A172 (cell line): ENCODE results near the gene MEIS1. TPM values are rescaled to one million over a fixed set of nuclear protein-coding genes. Genes with fewer than 3 reads are reported as not detected.

Experiments used
- DNase-seq: peaks from one replicate; pipeline ENCODE4 v3.0.0-alpha.2; 2015; ENCODE audit warnings: low spot score
- total RNA-seq: library from RNA; depleted of rRNA; stranded (reverse); fragments of >200 nt; shearing (Covaris generic); gene quantifications from 2 replicates; pipeline ENCODE4 v1.2.3, GENCODE V29; 2014

MEIS1 gene
- total RNA-seq, 1 experiment from 2014 or later = 30.1 TPM

DNA sequence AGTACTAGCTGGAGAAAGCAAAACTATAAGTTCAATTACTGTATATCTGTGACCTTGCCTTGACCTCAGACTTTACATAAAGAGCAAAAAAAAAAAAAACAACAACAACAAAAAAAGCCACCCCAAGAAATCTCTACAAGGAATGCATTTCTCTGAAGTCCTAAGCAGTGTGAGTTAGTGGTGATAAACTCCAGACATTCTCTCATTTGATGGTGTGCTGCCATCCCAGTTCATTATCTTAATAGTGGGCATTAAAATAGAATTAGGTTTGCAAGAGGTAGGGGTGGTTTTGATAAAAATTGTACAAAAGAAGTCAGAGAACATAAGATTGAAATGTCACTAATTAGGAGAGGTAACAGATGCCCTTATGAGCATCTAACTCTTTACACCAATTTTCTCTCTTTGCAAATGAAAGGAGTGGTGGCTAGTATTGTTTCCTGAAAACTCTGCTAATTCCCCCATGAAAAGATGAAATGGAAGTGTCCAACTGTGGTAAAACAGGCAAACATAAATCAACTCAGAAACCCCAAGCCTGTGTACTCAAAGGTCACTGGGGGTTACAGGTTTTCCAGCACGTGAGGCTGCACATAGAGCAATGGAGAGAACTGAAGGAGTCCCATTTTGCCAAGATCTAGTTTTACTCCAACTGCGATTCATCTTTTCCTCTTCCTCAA is 131.9 kb downstream of the MEIS1 start:
- no peak for DNase-seq

DNA sequence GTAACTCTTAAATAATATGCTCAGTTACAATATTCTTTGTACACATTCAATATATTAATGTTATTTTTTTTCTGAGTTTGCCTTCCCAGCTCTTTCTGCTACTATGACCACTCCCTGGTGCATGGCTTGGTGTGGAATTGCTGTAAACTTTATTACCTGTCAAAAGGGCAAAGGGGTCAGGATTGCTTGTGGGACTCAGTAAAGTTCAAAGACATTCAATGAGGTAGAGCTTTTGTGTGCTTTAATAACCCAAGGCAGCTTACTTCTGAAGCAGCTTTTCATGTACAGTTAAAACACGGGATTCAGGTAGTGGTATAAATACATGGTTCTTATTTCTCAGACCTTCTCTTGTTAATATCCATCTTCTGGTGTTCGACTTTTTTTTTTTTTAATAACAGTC is 132.8 kb downstream of the MEIS1 start:
- no peak for DNase-seq

GRCh38 chr2:66568650-66569300 is 133.8 kb downstream of the MEIS1 start:
- DNase-seq = no peak

- DNase-seq = peak; percentile 74
These were observed 134.5 kb downstream of the MEIS1 start for GRCh38 chr2:66569321-66569851.

GRCh38 chr2:66569974-66570373 is 135.0 kb downstream of the MEIS1 start:
- DNase-seq = peak; percentile 9

DNA sequence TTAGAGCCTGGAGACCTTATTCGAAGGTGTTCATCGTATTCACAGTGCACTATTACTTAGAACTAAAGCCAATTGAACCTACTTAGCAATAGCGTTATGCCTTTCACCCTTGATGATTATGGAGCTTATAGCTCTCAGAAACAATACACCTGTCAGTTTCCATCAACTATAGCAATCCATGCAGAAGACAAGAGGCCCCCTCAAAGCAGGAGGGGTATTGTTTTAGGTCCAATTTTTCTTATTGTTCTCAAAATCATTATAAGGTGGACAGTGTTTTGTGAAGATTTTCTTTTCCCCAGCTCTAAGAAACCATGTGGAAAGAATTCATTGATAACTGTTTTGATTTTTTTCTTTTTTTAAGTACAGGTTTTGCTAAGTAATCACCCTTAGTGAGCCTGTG is 135.5 kb downstream of the MEIS1 start:
- DNase-seq = no peak

GRCh38 chr2:66571918-66572317 is 137.0 kb downstream of the MEIS1 start:
- DNase-seq = no peak

DNA sequence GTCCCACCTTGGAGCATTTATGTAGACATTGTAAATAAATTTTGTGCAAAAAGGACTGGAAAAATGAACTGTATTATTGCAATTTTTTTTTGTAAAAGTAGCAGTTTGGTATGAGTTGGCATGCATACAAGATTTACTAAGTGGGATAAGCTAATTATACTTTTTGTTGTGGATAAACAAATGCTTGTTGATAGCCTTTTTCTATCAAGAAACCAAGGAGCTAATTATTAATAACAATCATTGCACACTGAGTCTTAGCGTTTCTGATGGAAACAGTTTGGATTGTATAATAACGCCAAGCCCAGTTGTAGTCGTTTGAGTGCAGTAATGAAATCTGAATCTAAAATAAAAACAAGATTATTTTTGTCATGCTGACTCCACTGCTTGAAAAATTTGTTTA is 137.5 kb downstream of the MEIS1 start:
- DNase-seq = no peak

- no peak for DNase-seq
These were observed 138.5 kb downstream of the MEIS1 start for GRCh38 chr2:66573416-66573815.

DNA sequence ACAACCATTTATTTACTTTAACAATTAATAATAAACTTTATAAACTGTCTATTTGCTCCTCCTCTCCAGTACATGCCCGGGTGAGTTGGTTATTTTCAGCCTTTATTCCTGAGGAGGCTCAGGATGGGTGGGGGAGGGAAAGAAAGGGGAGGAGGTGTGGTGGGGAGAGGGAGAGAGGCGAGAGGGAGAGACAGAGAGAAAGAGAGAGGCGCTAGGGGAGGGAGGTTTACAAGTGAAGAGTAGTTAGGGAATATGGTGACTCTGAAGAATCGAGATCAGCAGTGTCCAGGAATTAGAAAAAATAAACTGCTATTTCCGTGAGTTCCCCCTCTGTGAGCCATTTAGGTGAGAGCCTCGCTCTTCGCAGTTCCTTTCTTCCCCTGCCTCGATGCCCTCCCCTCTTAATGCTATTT is 138.9 kb downstream of the MEIS1 start:
- peak; percentile 14 for DNase-seq

DNA sequence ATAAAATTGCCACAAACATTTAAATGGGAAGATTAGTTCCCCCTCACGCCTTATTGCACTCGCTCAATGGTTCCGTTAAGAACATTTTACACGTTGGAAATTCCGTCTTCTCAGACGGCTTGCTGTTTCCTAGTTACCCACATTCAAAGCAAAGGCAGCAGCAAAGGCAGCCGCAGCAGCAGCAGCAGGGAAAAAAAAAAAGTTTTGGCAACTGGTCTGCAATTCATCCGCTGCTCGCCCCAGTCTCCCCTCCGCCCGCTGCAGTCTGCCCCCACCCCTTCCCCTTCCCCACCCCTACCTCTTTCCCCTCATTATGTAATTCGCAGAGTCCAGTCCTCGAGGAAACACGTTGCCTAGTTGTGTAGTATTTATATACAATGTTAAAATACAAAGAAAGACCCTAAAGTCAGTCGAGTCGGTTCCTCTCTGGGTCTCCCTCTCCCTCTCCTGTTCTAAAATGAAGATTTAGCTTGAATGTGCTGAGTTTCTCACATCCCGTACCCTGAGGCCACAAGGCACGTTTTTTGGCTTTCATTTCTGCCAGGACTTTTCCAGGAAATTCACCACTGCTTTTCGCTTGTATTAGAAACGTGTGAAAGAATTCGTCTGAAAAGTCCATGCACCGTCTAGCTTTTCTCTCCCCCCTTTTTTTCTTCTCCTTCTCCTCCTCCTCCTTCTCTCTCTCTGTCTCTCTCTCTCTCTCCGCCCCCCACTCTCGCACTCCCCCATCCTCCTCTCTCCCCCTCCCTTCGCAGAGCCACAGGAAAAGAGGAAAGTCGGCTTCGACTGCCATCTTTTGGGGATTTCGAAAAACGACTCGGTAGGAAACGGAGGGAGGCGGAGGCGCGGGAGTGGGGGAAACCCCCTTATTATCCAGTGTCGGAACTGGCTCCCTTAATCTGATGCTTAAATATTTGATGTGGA is 140.0 kb downstream of the MEIS1 start:
- peak; percentile 85 for DNase-seq

DNA sequence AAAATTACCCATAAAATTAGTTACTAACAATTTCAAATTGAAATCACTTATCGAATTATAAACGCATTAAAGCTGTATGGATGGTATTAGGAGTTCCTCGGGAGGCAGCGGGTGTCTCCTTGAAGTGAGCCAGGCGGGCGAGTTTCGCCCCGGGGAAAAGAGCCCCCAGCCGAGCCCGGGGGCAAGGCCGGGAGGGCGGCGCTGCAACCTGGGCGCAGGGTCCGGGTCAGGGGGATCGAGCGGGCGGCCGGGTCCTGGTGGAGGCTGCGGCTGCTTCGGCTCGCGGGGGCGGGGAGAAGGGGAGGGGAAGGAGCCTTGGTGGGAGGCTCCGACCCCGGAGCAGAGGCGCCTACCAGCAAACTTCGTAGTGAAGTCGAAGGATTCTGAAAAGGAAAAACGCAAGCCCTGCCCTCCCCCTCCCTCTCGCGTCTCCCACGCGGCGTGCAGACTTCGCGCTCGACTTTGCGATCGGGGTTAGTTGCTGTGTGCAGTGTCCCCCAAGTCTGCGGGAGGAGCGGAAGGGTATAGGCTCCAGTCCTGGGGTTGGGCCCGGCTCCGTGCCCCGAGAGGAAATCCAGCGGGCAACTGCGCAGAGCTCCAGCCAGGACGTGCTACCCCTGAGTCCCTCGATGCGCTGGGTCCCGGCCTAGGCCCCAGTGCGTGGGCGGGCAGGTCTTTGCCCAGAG is 140.8 kb downstream of the MEIS1 start:
- DNase-seq = peak; percentile 25

DNA sequence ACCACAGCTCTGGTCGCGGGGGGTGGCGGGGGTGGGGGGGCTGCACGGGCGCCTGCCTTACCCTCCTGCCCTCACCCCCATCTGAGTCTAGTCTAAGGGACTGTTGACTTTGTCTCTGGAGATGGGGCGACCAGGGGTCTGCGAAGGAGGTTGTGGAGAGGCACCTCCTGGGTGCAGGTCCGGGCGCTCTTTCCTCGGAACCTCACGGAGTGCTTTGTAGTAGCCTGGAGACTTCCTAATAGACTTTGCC is 141.3 kb downstream of the MEIS1 start:
- no peak for DNase-seq

GRCh38 chr2:66576561-66577320 is 141.8 kb downstream of the MEIS1 start:
- DNase-seq = peak; percentile 32

GRCh38 chr2:66577321-66578053 is 142.6 kb downstream of the MEIS1 start:
- DNase-seq = peak; percentile 34

- peak; percentile 52 for DNase-seq
These were observed 143.2 kb downstream of the MEIS1 start for GRCh38 chr2:66578054-66578686.

DNA sequence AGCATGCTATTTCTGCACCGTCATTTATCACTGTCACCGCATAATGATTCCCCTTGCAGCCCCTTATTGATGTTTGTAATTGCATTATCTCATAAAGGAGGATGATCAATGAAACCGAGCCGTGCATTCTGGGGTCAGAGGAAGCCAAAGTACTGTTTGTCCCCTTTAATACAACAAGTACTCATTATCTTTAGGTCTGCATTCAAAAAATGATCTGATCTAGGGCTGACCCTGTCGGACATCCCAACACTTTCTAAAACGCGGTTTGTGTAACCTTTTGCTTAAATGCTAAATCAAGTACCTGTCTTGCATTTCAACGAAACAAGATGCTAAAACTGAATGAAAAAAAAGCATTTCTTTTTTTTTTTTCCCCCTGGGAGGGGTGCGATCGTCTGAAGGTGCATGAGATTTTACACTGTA is 143.8 kb downstream of the MEIS1 start:
- DNase-seq = peak; percentile 23

GRCh38 chr2:66579186-66580126 is 144.5 kb downstream of the MEIS1 start:
- peak; percentile 11 for DNase-seq
